MM.1S (cell line): Measurements from ENCODE around the gene CD207.
"Not testable (repeated sequence)": the region's sequence is repeated elsewhere in the genome, so short reads cannot be mapped to it uniquely, and the experiment has no call there.

Experiments used
- DNase-seq: peaks from one replicate; pipeline ENCODE4 v3.0.0-alpha.2; 2015
- H2AFZ ChIP-seq: fragments of 300-600 bp; sonication (generic); 2 replicates; pipeline ENCODE4 v1.6.0; 2016; ENCODE audit warnings: antibody characterized with exemption, low read length
- H3F3A ChIP-seq: fragments of 300-600 bp; sonication (generic); 2 replicates; pipeline ENCODE4 v1.6.1; 2016; ENCODE audit warnings: mild to moderate bottlenecking, antibody characterized with exemption, low read length, moderate library complexity, mixed read lengths; ENCODE audit not compliant: insufficient read depth
- H3K27ac ChIP-seq: fragments of 300-600 bp; sonication (generic); 2 replicates; pipeline ENCODE4 v1.5.1; 2016; ENCODE audit warnings: mild to moderate bottlenecking, low read length
- H3K27me3 ChIP-seq: fragments of 300-600 bp; sonication (generic); replicated peaks from 2 replicates; pipeline ENCODE4 v1.6.0; 2016; ENCODE audit warnings: low read length; ENCODE audit not compliant: insufficient read depth
- H3K36me3 ChIP-seq: fragments of 300-600 bp; sonication (generic); replicated peaks from 2 replicates; pipeline ENCODE4 v1.6.1; 2016; ENCODE audit warnings: mild to moderate bottlenecking, low read length, mixed read lengths; ENCODE audit not compliant: insufficient read depth
- H3K4me1 ChIP-seq: fragments of 300-600 bp; sonication (generic); 2 replicates; pipeline ENCODE4 v1.6.1; 2016; ENCODE audit warnings: low read length, mixed read lengths
- H3K4me2 ChIP-seq: fragments of 300-600 bp; sonication (generic); 2 replicates; pipeline ENCODE4 v1.6.0; 2016; ENCODE audit warnings: low read depth, low read length
- H3K4me3 ChIP-seq: fragments of 300-600 bp; sonication (generic); 2 replicates; pipeline ENCODE4 v1.5.1; 2016; ENCODE audit warnings: low read length, mixed read lengths
- H3K79me2 ChIP-seq: fragments of 300-600 bp; sonication (generic); 2 replicates; pipeline ENCODE4 v1.6.1; 2016; ENCODE audit warnings: mixed run types, low read length, mixed read lengths
- H3K9ac ChIP-seq: fragments of 300-600 bp; sonication (generic); 2 replicates; pipeline ENCODE4 v1.6.1; 2016; ENCODE audit warnings: low read length, mixed read lengths
- H3K9me2 ChIP-seq: fragments of 300-600 bp; sonication (generic); replicated peaks from 2 replicates; pipeline ENCODE4 v1.6.1; 2016; ENCODE audit warnings: mild to moderate bottlenecking, low read length, mixed read lengths; ENCODE audit not compliant: insufficient read depth
- H3K9me3 ChIP-seq: fragments of 300-600 bp; sonication (generic); replicated peaks from 2 replicates; pipeline ENCODE4 v1.6.1; 2016; ENCODE audit warnings: mild to moderate bottlenecking, low read length, mixed read lengths; ENCODE audit not compliant: insufficient read depth
- H4K20me1 ChIP-seq: fragments of 300-600 bp; sonication (generic); 2 replicates; pipeline ENCODE4 v1.6.1; 2016; ENCODE audit warnings: mild to moderate bottlenecking, low read length, moderate library complexity, mixed read lengths; ENCODE audit not compliant: insufficient read depth
- CTCF ChIP-seq: fragments of 300-600 bp; sonication (generic); IDR thresholded peaks from 2 replicates; pipeline ENCODE4 v1.5.1; 2016; ENCODE audit warnings: antibody characterized with exemption, low read length, mixed read lengths
- EZH2 ChIP-seq: fragments of 300-600 bp; sonication (generic); optimal IDR thresholded peaks from 2 replicates; pipeline ENCODE3; 2017; ENCODE audit warnings: low read depth, mild to moderate bottlenecking, antibody characterized with exemption, low read length, mixed read lengths
- EZH2phosphoT487 ChIP-seq: fragments of 300-600 bp; sonication (generic); IDR thresholded peaks from 2 replicates; pipeline ENCODE4 v1.6.1; 2018; ENCODE audit warnings: antibody characterized with exemption, low read length

CD207 gene

GRCh38 chr2:70801607-70802263 lies 33.9 kb downstream of the CD207 start:
- Histone ChIP-seq H2AFZ (no peak overlapping the region), H3K9me2 (no peaks in the 10 kb centered on the region), H3K27ac (no peak overlapping the region), H3K4me3 (no peak overlapping the region), H3K9ac (no peak overlapping the region), H3K79me2 (no peaks in the 10 kb centered on the region), H3K27me3 (no peaks in the 10 kb centered on the region), H4K20me1 (no peaks in the 10 kb centered on the region), H3F3A (no peaks in the 10 kb centered on the region), H3K36me3 (no peaks in the 10 kb centered on the region), H3K9me3 (no peaks in the 10 kb centered on the region), H3K4me2 (no peak overlapping the region), H3K4me1 (no peaks in the 10 kb centered on the region)
- DNase-seq: no peak
- no peak for TF ChIP-seq CTCF
- no peak for TF ChIP-seq EZH2
- no peak for TF ChIP-seq EZH2phosphoT487

GRCh38 chr2:70799706-70800105 lies 35.9 kb downstream of the CD207 start:
- TF ChIP-seq EZH2: no peak

GRCh38 chr2:70797996-70798395 lies 37.6 kb downstream of the CD207 start:
- H3K4me3 ChIP-seq, H2AFZ ChIP-seq, H3K79me2 ChIP-seq, H4K20me1 ChIP-seq, H3K9ac ChIP-seq, H3K4me2 ChIP-seq, DNase-seq, H3K36me3 ChIP-seq, H3K4me1 ChIP-seq, H3K9me2 ChIP-seq, H3K27me3 ChIP-seq, H3K27ac ChIP-seq, H3F3A ChIP-seq, H3K9me3 ChIP-seq: not testable (repeated sequence)

More at GRCh38 chr2:70799706-70800105, 35.9 kb downstream of the CD207 start:
- Histone ChIP-seq H3K9me2 (no peaks in the 10 kb centered on the region), H3K79me2 (no peaks in the 10 kb centered on the region), H4K20me1 (no peaks in the 10 kb centered on the region), H3F3A (no peaks in the 10 kb centered on the region), H3K4me2 (no peak overlapping the region), H2AFZ (no peak overlapping the region), H3K4me3 (no peak overlapping the region), H3K27me3 (no peaks in the 10 kb centered on the region), H3K27ac (no peak overlapping the region), H3K9me3 (no peaks in the 10 kb centered on the region), H3K9ac (no peak overlapping the region), H3K36me3 (no peaks in the 10 kb centered on the region), H3K4me1 (no peaks in the 10 kb centered on the region)
- no peak for DNase-seq

- TF ChIP-seq CTCF: no peak
- TF ChIP-seq EZH2phosphoT487: no peak
- no peak for TF ChIP-seq EZH2
- H3K4me2 ChIP-seq: no peak overlapping the region
Measured at GRCh38 chr2:70797506-70797905, 38.1 kb downstream of the CD207 start.

More at GRCh38 chr2:70797506-70797905, 38.1 kb downstream of the CD207 start:
- Histone ChIP-seq H3K79me2 (no peaks in the 10 kb centered on the region), H4K20me1 (no peaks in the 10 kb centered on the region), H3K9me2 (no peaks in the 10 kb centered on the region), H3K4me1 (no peaks in the 10 kb centered on the region), H3F3A (no peaks in the 10 kb centered on the region), H3K9me3 (no peaks in the 10 kb centered on the region), H2AFZ (no peak overlapping the region), H3K9ac (no peak overlapping the region), H3K36me3 (no peaks in the 10 kb centered on the region), H3K27me3 (no peaks in the 10 kb centered on the region), H3K4me3 (no peak overlapping the region), H3K27ac (no peak overlapping the region)
- DNase-seq: no peak
